ENCODE results near the gene TRIM60.
"Not testable (repeated sequence)": the region's sequence is repeated elsewhere in the genome, so short reads cannot be mapped to it uniquely, and the experiment has no call there.

TRIM60 gene

GRCh38 chr4:165031436-165032211 is at the start of gene TRIM60:
TSS of gene TRIM60 (plus strand) at chr4:165031999. CDS start at chr4:165040073, 8,074 bp downstream.
- DNase-seq (ENCODE audit: low spot score) (no peak), FAIRE-seq (no peak)

- no peak for DNase-seq (ENCODE audit: low spot score)
Observed at GRCh38 chr4:164989471-164989870, 42.3 kb upstream of the TRIM60 start.

GRCh38 chr4:164990786-164991185 is 41.0 kb upstream of the TRIM60 start:
- not testable (repeated sequence) for FAIRE-seq

More at GRCh38 chr4:164989471-164989870, 42.3 kb upstream of the TRIM60 start:
- FAIRE-seq, result no peak

GRCh38 chr4:164996123-164996522 is 35.7 kb upstream of the TRIM60 start:
- DNase-seq (ENCODE audit: low spot score); FAIRE-seq: not testable (repeated sequence)

More at GRCh38 chr4:164990786-164991185, 41.0 kb upstream of the TRIM60 start:
- not testable (repeated sequence) for DNase-seq (ENCODE audit: low spot score)

GRCh38 chr4:164997324-164997723 is 34.5 kb upstream of the TRIM60 start:
- DNase-seq (ENCODE audit: low spot score) (no peak), FAIRE-seq (no peak)

- FAIRE-seq (no peak), DNase-seq (ENCODE audit: low spot score) (no peak)
Observed at GRCh38 chr4:164997941-164998340, 33.9 kb upstream of the TRIM60 start.

- FAIRE-seq, result not testable (repeated sequence)
Observed at GRCh38 chr4:164998526-164999080, 33.2 kb upstream of the TRIM60 start.

GRCh38 chr4:165001957-165002356 is 29.8 kb upstream of the TRIM60 start:
- not testable (repeated sequence) for DNase-seq (ENCODE audit: low spot score)

More at GRCh38 chr4:164998526-164999080, 33.2 kb upstream of the TRIM60 start:
- not testable (repeated sequence) for DNase-seq (ENCODE audit: low spot score)

GRCh38 chr4:165005352-165005925 is 26.4 kb upstream of the TRIM60 start:
- DNase-seq (ENCODE audit: low spot score), result no peak
- FAIRE-seq, result no peak

More at GRCh38 chr4:165001957-165002356, 29.8 kb upstream of the TRIM60 start:
- FAIRE-seq, result not testable (repeated sequence)

- DNase-seq (ENCODE audit: low spot score) (no peak), FAIRE-seq (no peak)
Observed at GRCh38 chr4:165006456-165006855, 25.3 kb upstream of the TRIM60 start.

GRCh38 chr4:165006886-165007285 is 24.9 kb upstream of the TRIM60 start:
- DNase-seq (ENCODE audit: low spot score) (no peak), FAIRE-seq (no peak)

- no peak for DNase-seq (ENCODE audit: low spot score)
- no peak for FAIRE-seq
Observed at GRCh38 chr4:165009493-165010227, 22.1 kb upstream of the TRIM60 start.

GRCh38 chr4:165010487-165010886 is 21.3 kb upstream of the TRIM60 start:
- FAIRE-seq (no peak), DNase-seq (ENCODE audit: low spot score) (no peak)

- FAIRE-seq (no peak), DNase-seq (ENCODE audit: low spot score) (no peak)
Observed at GRCh38 chr4:165010991-165011390, 20.8 kb upstream of the TRIM60 start.

GRCh38 chr4:165011403-165011802 is 20.4 kb upstream of the TRIM60 start:
- DNase-seq (ENCODE audit: low spot score) (no peak), FAIRE-seq (no peak)

GRCh38 chr4:165013691-165014090 is 18.1 kb upstream of the TRIM60 start:
- DNase-seq (ENCODE audit: low spot score) (no peak), FAIRE-seq (no peak)

GRCh38 chr4:165016971-165017370 is 14.8 kb upstream of the TRIM60 start:
- FAIRE-seq (no peak), DNase-seq (ENCODE audit: low spot score) (no peak)

GRCh38 chr4:165019995-165020394 is 11.8 kb upstream of the TRIM60 start:
- not testable (repeated sequence) for DNase-seq (ENCODE audit: low spot score); FAIRE-seq

GRCh38 chr4:165025782-165026181 is 6.0 kb upstream of the TRIM60 start:
- FAIRE-seq; DNase-seq (ENCODE audit: low spot score): not testable (repeated sequence)

GRCh38 chr4:165027762-165028402 is 3.9 kb upstream of the TRIM60 start:
- DNase-seq (ENCODE audit: low spot score) (peak; percentile 21), FAIRE-seq (no peak)

- no peak for DNase-seq (ENCODE audit: low spot score)
- no peak for FAIRE-seq
Observed at GRCh38 chr4:165048170-165048569, 16.4 kb downstream of the TRIM60 start.

Data from urothelium cell line (cell line).